HepG2 (cell line): Measurements from ENCODE around the gene ID3. TPM values are rescaled to one million over a fixed set of nuclear protein-coding genes. Genes with fewer than 3 reads are reported as not detected.
A peak's percentile ranks its signal among the peaks of the same experiment; 100 is the strongest.

Experiments used
- KAT8 ChIP-seq: IDR thresholded peaks from 2 replicates; pipeline ENCODE4 v1.6.1; 2016; ENCODE audit warnings: missing genetic modification reagents, missing compliant biosample characterization
- MYNN ChIP-seq: sonication (generic); formaldehyde crosslinking; IDR thresholded peaks from 2 replicates; pipeline ENCODE4 v1.4.0; 2020; ENCODE audit warnings: mild to moderate bottlenecking, low read depth, missing genetic modification reagents
- RCOR2 ChIP-seq: IDR thresholded peaks from 2 replicates; pipeline ENCODE4 v1.6.1; 2016; ENCODE audit warnings: missing biosample characterization, missing genetic modification reagents
- RERE ChIP-seq: IDR thresholded peaks from 2 replicates; pipeline ENCODE4 v1.6.1; 2016; ENCODE audit warnings: low read depth, missing genetic modification reagents, missing compliant biosample characterization
- SKIL ChIP-seq: sonication (generic); formaldehyde crosslinking; IDR thresholded peaks from 2 replicates; pipeline ENCODE4 v1.8.0; 2022; ENCODE audit warnings: missing genetic modification reagents, mild to moderate bottlenecking, moderate library complexity, borderline replicate concordance
- SMARCE1 ChIP-seq: fragments of 450-650 bp; IDR thresholded peaks from 2 replicates; pipeline ENCODE4 v1.6.1; 2017; ENCODE audit warnings: borderline replicate concordance
- SSRP1 ChIP-seq: IDR thresholded peaks from 2 replicates; pipeline ENCODE4 v1.6.1; 2016; ENCODE audit warnings: control low read depth
- ZBTB43 ChIP-seq: sonication (generic); formaldehyde crosslinking; conservative IDR thresholded peaks from 2 replicates; pipeline ENCODE4 v1.4.0; 2020; ENCODE audit warnings: missing genetic modification reagents
- ZBTB44 ChIP-seq: sonication (generic); formaldehyde crosslinking; IDR thresholded peaks from 2 replicates; pipeline ENCODE4 v1.4.0; 2020; ENCODE audit warnings: missing genetic modification reagents
- ZNF142 ChIP-seq: sonication (generic); formaldehyde crosslinking; IDR thresholded peaks from 2 replicates; pipeline ENCODE4 v1.4.0; 2020; ENCODE audit warnings: missing genetic modification reagents
- ZNF451 ChIP-seq: sonication (generic); formaldehyde crosslinking; IDR thresholded peaks from 2 replicates; pipeline ENCODE4 v1.5.0; 2020; ENCODE audit warnings: mild to moderate bottlenecking, missing genetic modification reagents
- ZNF792 ChIP-seq: IDR thresholded peaks from 2 replicates; pipeline ENCODE4 v1.6.1; 2016
- polyA plus RNA-seq, 8 experiments: library from polyadenylated mRNA; depleted of rRNA in 3 of 8; stranded (reverse) in 7 of 8; unstranded in 1 of 8; fragments of >200 nt; fragmentation: Illumina TruSeq in 4 of 8; extraction: Trizol in 4 of 8; gene quantifications; 2 replicates each; pipeline versions ENCODE4 v1.2.1 to v1.2.3, GENCODE V29; 2011 to 2016; ENCODE audit warnings: low read depth in 4 of 8, missing spikeins in 1 of 8, mixed read lengths in 1 of 8; ENCODE audit not compliant: insufficient read depth in 1 of 8
- total RNA-seq, 5 experiments: library from RNA; depleted of rRNA; stranded (reverse); fragments of >200 nt; fragmentation: Illumina TruSeq; extraction: Trizol; gene quantifications; 2 replicates each; pipeline ENCODE4 v1.2.3, GENCODE V29; 2016; ENCODE audit warnings: low read depth in 1 of 5

ID3 gene
- total and polyA plus RNA-seq, 2 of the 13 experiments (the other 11 are each of a cell fraction or from before 2014, with no cell fraction given): 64.8 to 115 TPM

GRCh38 chr1:23592209-23592892, 33.0 kb upstream of the ID3 start (continued):
- TF ChIP-seq ZBTB44 (CRISPR knock-in tag) (no peak), SSRP1 (CRISPR knock-in tag) (0 out of 2 replicates have a peak, but pooled peaks have one; percentile 52), ZNF792 (CRISPR knock-in tag) (0 out of 2 replicates have a peak, but pooled peaks have one; percentile 15), MYNN (no peak), KAT8 (no peak), ZBTB43 (CRISPR knock-in tag) (no peak), ZNF451 (CRISPR knock-in tag) (no peak), RCOR2 (peak; percentile 96), RERE (no peak), ZNF142 (CRISPR knock-in tag) (no peak), SKIL (CRISPR knock-in tag) (no peak), SMARCE1 (no peak)
